IPS DF 6.9 (cell line): ENCODE measurements around the gene ZDHHC11.
"Not testable (repeated sequence)": the region's sequence is repeated elsewhere in the genome, so short reads cannot be mapped to it uniquely, and the experiment has no call there.

Experiments used
- DNase-seq: peaks from one replicate; pipeline ENCODE4 v3.0.0-alpha.2; 2013; ENCODE audit warnings: low read depth, low spot score
- H3K27ac ChIP-seq: one replicate; pipeline ENCODE4 v1.5.1; 2013; ENCODE audit warnings: low read length, control low read depth
- H3K27me3 ChIP-seq: 2 replicates; pipeline ENCODE4 v1.6.1; 2013; ENCODE audit warnings: mild to moderate bottlenecking, low read length; ENCODE audit not compliant: control insufficient read depth, insufficient read depth
- H3K36me3 ChIP-seq: 2 replicates; pipeline ENCODE4 v1.6.1; 2013; ENCODE audit warnings: low read length; ENCODE audit not compliant: control insufficient read depth, insufficient read depth
- H3K4me1 ChIP-seq: 2 replicates; pipeline ENCODE4 v1.6.1; 2013; ENCODE audit warnings: low read length; ENCODE audit not compliant: control insufficient read depth, insufficient read depth
- H3K4me3 ChIP-seq: 2 replicates; pipeline ENCODE4 v1.5.1; 2013; ENCODE audit warnings: mild to moderate bottlenecking, low read length
- H3K9me3 ChIP-seq: 2 replicates; pipeline ENCODE4 v1.6.1; 2013; ENCODE audit warnings: low read length, inconsistent platforms; ENCODE audit not compliant: control insufficient read depth, insufficient read depth
- WGBS: extraction: QIAGEN DNeasy Blood & Tissue Kit; methylation state at CpG from one replicate; pipeline ENCODE4 v1.1.7; 2013; ENCODE audit warnings: mixed read lengths, missing lambda C conversion rate; ENCODE audit not compliant: insufficient read length, insufficient coverage; 5-methylcytosine and 5-hydroxymethylcytosine counted together

ZDHHC11 gene

GRCh38 chr5:783881-784427 is 66.8 kb downstream of the ZDHHC11 start:
- H3K27me3 ChIP-seq, H3K9me3 ChIP-seq, H3K36me3 ChIP-seq, H3K4me1 ChIP-seq, H3K27ac ChIP-seq, DNase-seq: not testable (repeated sequence)
- no CpG with 5 or more reads among the region's 43 CpGs for WGBS
- H3K4me3 ChIP-seq, result peak overlapping the region; percentile 48; the same call in 1 of the 2 replicates

GRCh38 chr5:783049-783802 is 67.6 kb downstream of the ZDHHC11 start:
- not testable (repeated sequence) for H3K4me3 ChIP-seq, H3K4me1 ChIP-seq, H3K36me3 ChIP-seq, H3K9me3 ChIP-seq, H3K27ac ChIP-seq, H3K27me3 ChIP-seq, DNase-seq
- no CpG with 5 or more reads among the region's 31 CpGs for WGBS

- DNase-seq, H3K27me3 ChIP-seq, H3K36me3 ChIP-seq, H3K4me1 ChIP-seq, H3K27ac ChIP-seq, H3K4me3 ChIP-seq, H3K9me3 ChIP-seq: not testable (repeated sequence)
- no CpG with 5 or more reads among the region's 12 CpGs for WGBS
Observed at GRCh38 chr5:782356-782755, 68.4 kb downstream of the ZDHHC11 start.

GRCh38 chr5:780571-780970 is 70.2 kb downstream of the ZDHHC11 start:
- H3K36me3 ChIP-seq, H3K27ac ChIP-seq, H3K27me3 ChIP-seq, H3K4me1 ChIP-seq, H3K9me3 ChIP-seq, DNase-seq, H3K4me3 ChIP-seq: not testable (repeated sequence)
- no CpG with 5 or more reads among the region's 17 CpGs for WGBS

GRCh38 chr5:778967-779366 is 71.8 kb downstream of the ZDHHC11 start:
- H3K4me3 ChIP-seq, DNase-seq, H3K36me3 ChIP-seq, H3K4me1 ChIP-seq, H3K27ac ChIP-seq, H3K9me3 ChIP-seq, H3K27me3 ChIP-seq: not testable (repeated sequence)
- WGBS, result no CpG with 5 or more reads among the region's 9 CpGs

GRCh38 chr5:778421-778820 is 72.4 kb downstream of the ZDHHC11 start:
- not testable (repeated sequence) for DNase-seq, H3K9me3 ChIP-seq, H3K36me3 ChIP-seq, H3K27ac ChIP-seq, H3K4me1 ChIP-seq, H3K4me3 ChIP-seq, H3K27me3 ChIP-seq
- no CpG with 5 or more reads among the region's 6 CpGs for WGBS

- no peaks in the 10 kb centered on the region for H3K9me3 ChIP-seq
- H3K4me3 ChIP-seq, result no peak overlapping the region
- no peak for DNase-seq
- WGBS, result no CpG with 5 or more reads among the region's 36 CpGs
- H3K36me3 ChIP-seq, result no peaks in the 10 kb centered on the region
- H3K27ac ChIP-seq, result no peak overlapping the region
- H3K27me3 ChIP-seq, result no peaks in the 10 kb centered on the region
- H3K4me1 ChIP-seq, result peaks cover 2% of the 10 kb centered on the region; the same call in 1 of the 2 replicates
Observed at GRCh38 chr5:777756-778161, 73.0 kb downstream of the ZDHHC11 start.

- no peak overlapping the region for H3K4me3 ChIP-seq
- no peak overlapping the region for H3K27ac ChIP-seq
Observed at GRCh38 chr5:776862-777711, 73.7 kb downstream of the ZDHHC11 start.

GRCh38 chr5:775961-776861 is 74.6 kb downstream of the ZDHHC11 start:
- DNase-seq, result no peak
- no peak overlapping the region for H3K4me3 ChIP-seq
- no peaks in the 10 kb centered on the region for H3K36me3 ChIP-seq
- no peaks in the 10 kb centered on the region for H3K27me3 ChIP-seq
- no peaks in the 10 kb centered on the region for H3K9me3 ChIP-seq
- H3K4me1 ChIP-seq, result peaks cover 2% of the 10 kb centered on the region; the same call in 1 of the 2 replicates
- H3K27ac ChIP-seq, result no peak overlapping the region
- WGBS, result no CpG with 5 or more reads among the region's 20 CpGs

More at GRCh38 chr5:776862-777711, 73.7 kb downstream of the ZDHHC11 start:
- no peaks in the 10 kb centered on the region for H3K9me3 ChIP-seq
- H3K36me3 ChIP-seq, result no peaks in the 10 kb centered on the region
- no peak for DNase-seq
- WGBS, result no CpG with 5 or more reads among the region's 42 CpGs
- H3K4me1 ChIP-seq, result peaks cover 2% of the 10 kb centered on the region; the same call in 1 of the 2 replicates
- no peaks in the 10 kb centered on the region for H3K27me3 ChIP-seq

GRCh38 chr5:775595-775960 is 75.2 kb downstream of the ZDHHC11 start:
- not testable (repeated sequence) for H3K27me3 ChIP-seq, H3K9me3 ChIP-seq, DNase-seq, H3K4me1 ChIP-seq, H3K4me3 ChIP-seq, H3K27ac ChIP-seq, H3K36me3 ChIP-seq
- whole genome bisulfite sequencing, result no CpG with 5 or more reads among the region's 9 CpGs
